GM23248 (cell line): ENCODE measurements around the gene HMGN3.

ENCODE experiments used
- EZH2 ChIP-seq: fragments of 200-600 bp; sonication (generic); IDR thresholded peaks from 2 replicates; pipeline ENCODE4 v1.6.1; 2018; ENCODE audit warnings: antibody characterized with exemption, mild to moderate bottlenecking; ENCODE audit not compliant: insufficient read depth, poor library complexity, severe bottlenecking
- EZH2phosphoT487 ChIP-seq: fragments of 200-600 bp; sonication (generic); IDR thresholded peaks from 2 replicates; pipeline ENCODE4 v1.6.1; 2018; ENCODE audit warnings: antibody characterized with exemption, moderate library complexity, mild to moderate bottlenecking, low read depth; ENCODE audit not compliant: insufficient read depth

GRCh38 chr6:79249136-79249535, 14.7 kb upstream of the HMGN3 start:
- TF ChIP-seq EZH2phosphoT487 (no peak), EZH2 (no peak)
